OCI-LY1 (cell line): ENCODE measurements around the gene NME9.

Experiments
- H2AFZ ChIP-seq: fragments of 200-600 bp; sonication (generic), shearing (Covaris generic); 2 replicates; pipeline ENCODE4 v1.6.0; 2014; ENCODE audit warnings: antibody characterized with exemption, mild to moderate bottlenecking, low read length
- H3F3A ChIP-seq: fragments of 200-600 bp; sonication (generic), shearing (Covaris generic); 2 replicates; pipeline ENCODE4 v1.6.0; 2014; ENCODE audit warnings: mild to moderate bottlenecking, antibody characterized with exemption, low read length, moderate library complexity; ENCODE audit not compliant: insufficient read depth
- H3K27ac ChIP-seq: fragments of 200-600 bp; sonication (generic); 2 replicates; pipeline ENCODE4 v1.5.1; 2014; ENCODE audit warnings: low read length, mixed run types, mild to moderate bottlenecking, low read depth; ENCODE audit not compliant: poor library complexity, severe bottlenecking
- H3K27me3 ChIP-seq: fragments of 200-600 bp; sonication (generic); 2 replicates; pipeline ENCODE4 v1.6.0; 2014; ENCODE audit warnings: antibody characterized with exemption, mild to moderate bottlenecking, low read length, moderate library complexity; ENCODE audit not compliant: insufficient read depth
- H3K36me3 ChIP-seq: fragments of 200-600 bp; sonication (generic); 2 replicates; pipeline ENCODE4 v1.6.1; 2014; ENCODE audit warnings: mild to moderate bottlenecking, antibody characterized with exemption, low read length, moderate library complexity, mixed read lengths; ENCODE audit not compliant: insufficient read depth
- H3K4me1 ChIP-seq: fragments of 200-600 bp; sonication (generic); 2 replicates; pipeline ENCODE4 v1.5.1; 2014; ENCODE audit warnings: mild to moderate bottlenecking, low read length, moderate library complexity; ENCODE audit not compliant: insufficient read depth, severe bottlenecking
- H3K4me2 ChIP-seq: fragments of 200-600 bp; sonication (generic), shearing (Covaris generic); 2 replicates; pipeline ENCODE4 v1.6.1; 2014; ENCODE audit warnings: low read length
- H3K4me3 ChIP-seq: fragments of 200-600 bp; sonication (generic); 2 replicates; pipeline ENCODE4 v1.5.1; 2014; ENCODE audit warnings: low read length, low read depth, mild to moderate bottlenecking, mixed read lengths; ENCODE audit not compliant: poor library complexity, severe bottlenecking
- H3K79me2 ChIP-seq: fragments of 200-600 bp; shearing (Covaris generic); 2 replicates; pipeline ENCODE4 v1.6.1; 2016; ENCODE audit warnings: mixed run types, low read length, mixed read lengths; ENCODE audit not compliant: insufficient read depth
- H3K9ac ChIP-seq: fragments of 200-600 bp; sonication (generic), shearing (Covaris generic); 2 replicates; pipeline ENCODE4 v1.6.1; 2014; ENCODE audit warnings: mild to moderate bottlenecking, low read length, mixed read lengths
- H3K9me2 ChIP-seq: fragments of 200-600 bp; sonication (generic), shearing (Covaris generic); 2 replicates; pipeline ENCODE4 v1.6.1; 2014; ENCODE audit warnings: low read depth, mild to moderate bottlenecking, low read length, mixed read lengths
- H3K9me3 ChIP-seq: fragments of 200-600 bp; shearing (Covaris generic); 2 replicates; pipeline ENCODE4 v1.6.1; 2014; ENCODE audit warnings: low read length, mixed read lengths
- H4K20me1 ChIP-seq: fragments of 200-600 bp; sonication (generic), shearing (Covaris generic); 2 replicates; pipeline ENCODE4 v1.6.0; 2016; ENCODE audit warnings: mild to moderate bottlenecking, low read length; ENCODE audit not compliant: insufficient read depth
- EZH2 ChIP-seq: fragments of 200-600 bp; sonication (generic), shearing (Covaris generic); IDR thresholded peaks from 2 replicates; pipeline ENCODE4 v1.8.0; 2017; ENCODE audit warnings: borderline replicate concordance, mixed run types, mild to moderate bottlenecking, antibody characterized with exemption, low read length, moderate library complexity, mixed read lengths
- TF ChIP-seq, protein P1 (sequence below): fragments of 200-600 bp; sonication (generic), shearing (Covaris generic); IDR thresholded peaks from 2 replicates; pipeline ENCODE4 v1.5.1; 2017; ENCODE audit warnings: mild to moderate bottlenecking, antibody characterized with exemption, low read length, moderate library complexity, mixed read lengths

NME9 gene

DNA sequence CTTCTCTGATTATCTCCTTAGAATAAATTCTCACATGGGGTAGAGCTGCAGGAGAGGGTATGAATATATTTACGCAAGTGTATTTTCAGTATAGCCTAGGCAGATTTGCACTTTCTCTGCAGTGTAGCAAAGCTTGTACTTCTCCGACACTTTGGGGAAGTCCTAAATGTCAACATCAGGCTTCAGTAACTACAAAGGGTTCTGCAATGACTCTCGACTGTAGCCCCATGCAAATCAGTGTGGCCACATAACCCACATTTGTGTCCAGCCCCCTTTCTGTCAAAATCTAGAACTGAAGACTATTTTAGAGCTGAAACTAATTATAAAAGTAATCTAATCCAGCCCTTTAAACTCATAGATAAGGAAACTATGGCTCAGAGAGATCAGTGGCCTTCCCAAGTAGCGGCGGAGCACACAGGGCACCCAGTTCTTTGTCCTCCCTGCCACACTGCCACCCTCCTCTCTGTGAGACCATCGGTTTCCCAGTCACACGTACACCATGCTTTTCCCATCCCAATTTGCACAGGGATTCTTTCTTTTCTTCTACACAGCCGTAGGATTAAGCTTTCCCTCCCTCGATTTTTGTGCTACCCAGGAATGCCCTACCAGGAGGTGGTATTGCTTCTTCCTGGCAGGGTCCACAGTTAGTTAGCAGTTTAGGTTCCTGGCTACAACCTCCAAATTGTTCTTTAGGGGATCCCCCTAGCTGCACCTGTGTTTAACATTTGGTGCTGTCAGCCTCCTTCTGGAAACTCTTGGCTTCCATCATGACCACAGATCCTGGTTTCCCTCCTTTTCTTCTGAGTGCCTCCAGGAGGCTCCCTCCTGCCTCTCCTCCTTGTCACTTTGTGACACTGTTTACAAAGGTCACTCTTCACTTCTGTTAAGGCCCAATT, 41.7 kb upstream of the NME9 start:
- Histone ChIP-seq H4K20me1 (no peaks in the 10 kb centered on the region), H3K27me3 (peaks cover 7% of the 10 kb centered on the region; the same call in 1 of the 2 replicates), H3K9me2 (no peaks in the 10 kb centered on the region), H3K4me3 (no peak overlapping the region), H3K79me2 (no peaks in the 10 kb centered on the region), H3K9ac (no peak overlapping the region), H2AFZ (no peak overlapping the region), H3K36me3 (no peaks in the 10 kb centered on the region), H3K9me3 (no peaks in the 10 kb centered on the region), H3K4me1 (peaks cover 10% of the 10 kb centered on the region), H3K4me2 (no peak overlapping the region), H3K27ac (no peak overlapping the region), H3F3A (no peaks in the 10 kb centered on the region)
- TF ChIP-seq, protein P1, sequence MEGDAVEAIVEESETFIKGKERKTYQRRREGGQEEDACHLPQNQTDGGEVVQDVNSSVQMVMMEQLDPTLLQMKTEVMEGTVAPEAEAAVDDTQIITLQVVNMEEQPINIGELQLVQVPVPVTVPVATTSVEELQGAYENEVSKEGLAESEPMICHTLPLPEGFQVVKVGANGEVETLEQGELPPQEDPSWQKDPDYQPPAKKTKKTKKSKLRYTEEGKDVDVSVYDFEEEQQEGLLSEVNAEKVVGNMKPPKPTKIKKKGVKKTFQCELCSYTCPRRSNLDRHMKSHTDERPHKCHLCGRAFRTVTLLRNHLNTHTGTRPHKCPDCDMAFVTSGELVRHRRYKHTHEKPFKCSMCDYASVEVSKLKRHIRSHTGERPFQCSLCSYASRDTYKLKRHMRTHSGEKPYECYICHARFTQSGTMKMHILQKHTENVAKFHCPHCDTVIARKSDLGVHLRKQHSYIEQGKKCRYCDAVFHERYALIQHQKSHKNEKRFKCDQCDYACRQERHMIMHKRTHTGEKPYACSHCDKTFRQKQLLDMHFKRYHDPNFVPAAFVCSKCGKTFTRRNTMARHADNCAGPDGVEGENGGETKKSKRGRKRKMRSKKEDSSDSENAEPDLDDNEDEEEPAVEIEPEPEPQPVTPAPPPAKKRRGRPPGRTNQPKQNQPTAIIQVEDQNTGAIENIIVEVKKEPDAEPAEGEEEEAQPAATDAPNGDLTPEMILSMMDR: no peak
- TF ChIP-seq EZH2: no peak

DNA sequence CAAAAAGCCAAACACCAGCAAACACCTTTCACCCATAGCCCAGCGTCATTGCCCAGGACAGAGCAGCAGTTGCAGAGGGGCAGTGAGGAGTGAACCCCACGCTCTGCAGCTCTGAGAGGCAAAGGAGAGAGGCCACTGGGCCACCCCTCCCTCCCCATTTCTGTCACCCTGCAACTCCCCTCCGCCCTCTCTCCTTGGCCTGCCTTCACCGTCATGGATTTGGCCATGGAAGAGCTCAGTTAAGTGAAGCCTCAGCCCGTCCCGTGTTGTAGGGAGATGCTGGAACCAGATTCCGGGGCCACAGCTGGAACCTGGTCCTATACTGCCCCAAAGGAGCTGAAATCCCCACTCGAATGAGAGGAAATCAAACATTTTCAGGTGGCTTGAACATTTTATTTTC, 40.7 kb upstream of the NME9 start:
- no peak overlapping the region for H3K9ac ChIP-seq
- no peaks in the 10 kb centered on the region for H3K79me2 ChIP-seq
- no peaks in the 10 kb centered on the region for H3K36me3 ChIP-seq
- TF ChIP-seq, protein P1: no peak
- TF ChIP-seq EZH2: no peak
- H3K4me3 ChIP-seq: no peak overlapping the region
- peaks cover 10% of the 10 kb centered on the region for H3K4me1 ChIP-seq
- no peaks in the 10 kb centered on the region for H3F3A ChIP-seq
- no peaks in the 10 kb centered on the region for H4K20me1 ChIP-seq
- H3K4me2 ChIP-seq: no peak overlapping the region
- no peaks in the 10 kb centered on the region for H3K9me2 ChIP-seq
- H2AFZ ChIP-seq: no peak overlapping the region
- no peaks in the 10 kb centered on the region for H3K9me3 ChIP-seq
- peaks cover 7% of the 10 kb centered on the region; the same call in 1 of the 2 replicates for H3K27me3 ChIP-seq
- no peak overlapping the region for H3K27ac ChIP-seq

DNA sequence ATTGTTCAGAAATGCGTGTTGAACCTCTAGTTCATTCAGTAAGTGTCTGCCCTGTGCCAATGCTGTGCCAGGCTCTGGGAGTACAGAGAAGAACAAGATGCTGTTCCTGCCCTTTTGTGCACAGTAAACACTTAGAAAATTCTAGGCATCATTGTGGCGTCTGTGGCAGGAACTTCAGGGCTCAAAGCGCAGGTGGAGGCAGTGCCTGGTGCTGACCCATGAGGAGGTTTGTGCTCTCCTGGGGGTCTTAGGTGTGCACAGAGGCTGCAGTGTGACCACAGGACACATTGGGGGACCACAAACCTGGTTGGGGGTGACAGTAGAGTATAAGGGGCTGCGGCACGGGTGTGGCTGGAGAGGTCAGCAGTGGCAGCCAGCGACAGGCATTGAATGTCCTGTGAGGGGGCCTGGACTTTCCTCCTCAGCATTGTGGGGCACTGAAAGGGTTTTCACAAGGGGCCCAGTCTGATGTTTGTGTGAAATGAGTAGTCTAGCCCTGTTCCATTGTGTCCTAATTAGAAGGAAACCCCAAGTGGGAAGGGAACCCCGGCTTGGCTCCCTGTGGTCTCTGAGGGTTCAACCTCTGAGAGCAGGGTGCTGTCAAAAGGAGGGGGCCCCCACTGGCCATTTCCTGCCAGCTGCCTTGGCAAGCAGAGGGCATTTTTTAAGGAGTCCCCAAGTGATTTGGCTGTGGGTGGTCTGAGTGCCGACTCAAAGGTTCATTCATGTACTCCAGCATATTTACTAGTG, 39.7 kb upstream of the NME9 start:
- Histone ChIP-seq H3K9ac (no peak overlapping the region), H3K9me2 (no peaks in the 10 kb centered on the region), H3K27me3 (peaks cover 7% of the 10 kb centered on the region; the same call in 1 of the 2 replicates), H3K4me3 (no peak overlapping the region), H2AFZ (no peak overlapping the region), H3K4me2 (no peak overlapping the region), H3F3A (no peaks in the 10 kb centered on the region), H4K20me1 (no peaks in the 10 kb centered on the region), H3K27ac (no peak overlapping the region), H3K36me3 (no peaks in the 10 kb centered on the region), H3K79me2 (no peaks in the 10 kb centered on the region), H3K9me3 (no peaks in the 10 kb centered on the region), H3K4me1 (peaks cover 10% of the 10 kb centered on the region)
- TF ChIP-seq, protein P1: no peak
